ENCODE measurements around the gene MT1A. TPM values are rescaled to one million over a fixed set of nuclear protein-coding genes. Genes with fewer than 3 reads are reported as not detected.

The MT1A gene
- total and polyA plus RNA-seq, 8 donors = 0.78 to 24.1 (median 2.0) TPM; not detected in 4

GRCh38 chr16:56679078-56679730, 40.7 kb downstream of the MT1A start:
- DNase-seq (no peak), ATAC-seq (no peak)
- intact Hi-C loops (cut with DNase I) = no loop called here
- Histone ChIP-seq H3K27me3 (peaks cover 5 to 26% of the 10 kb centered on the region in 2 donors), H3K9me3 (no peaks in the 10 kb centered on the region), H3K4me3 (no peak overlapping the region), H3K27ac (no peak overlapping the region), H3K36me3 (no peaks in the 10 kb centered on the region), H3K4me1 (peaks cover 10 to 18% of the 10 kb centered on the region in 2 donors)
- TF ChIP-seq, protein P1, sequence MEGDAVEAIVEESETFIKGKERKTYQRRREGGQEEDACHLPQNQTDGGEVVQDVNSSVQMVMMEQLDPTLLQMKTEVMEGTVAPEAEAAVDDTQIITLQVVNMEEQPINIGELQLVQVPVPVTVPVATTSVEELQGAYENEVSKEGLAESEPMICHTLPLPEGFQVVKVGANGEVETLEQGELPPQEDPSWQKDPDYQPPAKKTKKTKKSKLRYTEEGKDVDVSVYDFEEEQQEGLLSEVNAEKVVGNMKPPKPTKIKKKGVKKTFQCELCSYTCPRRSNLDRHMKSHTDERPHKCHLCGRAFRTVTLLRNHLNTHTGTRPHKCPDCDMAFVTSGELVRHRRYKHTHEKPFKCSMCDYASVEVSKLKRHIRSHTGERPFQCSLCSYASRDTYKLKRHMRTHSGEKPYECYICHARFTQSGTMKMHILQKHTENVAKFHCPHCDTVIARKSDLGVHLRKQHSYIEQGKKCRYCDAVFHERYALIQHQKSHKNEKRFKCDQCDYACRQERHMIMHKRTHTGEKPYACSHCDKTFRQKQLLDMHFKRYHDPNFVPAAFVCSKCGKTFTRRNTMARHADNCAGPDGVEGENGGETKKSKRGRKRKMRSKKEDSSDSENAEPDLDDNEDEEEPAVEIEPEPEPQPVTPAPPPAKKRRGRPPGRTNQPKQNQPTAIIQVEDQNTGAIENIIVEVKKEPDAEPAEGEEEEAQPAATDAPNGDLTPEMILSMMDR (IDR thresholded peaks at IDR 0.05) = no peak

DNA sequence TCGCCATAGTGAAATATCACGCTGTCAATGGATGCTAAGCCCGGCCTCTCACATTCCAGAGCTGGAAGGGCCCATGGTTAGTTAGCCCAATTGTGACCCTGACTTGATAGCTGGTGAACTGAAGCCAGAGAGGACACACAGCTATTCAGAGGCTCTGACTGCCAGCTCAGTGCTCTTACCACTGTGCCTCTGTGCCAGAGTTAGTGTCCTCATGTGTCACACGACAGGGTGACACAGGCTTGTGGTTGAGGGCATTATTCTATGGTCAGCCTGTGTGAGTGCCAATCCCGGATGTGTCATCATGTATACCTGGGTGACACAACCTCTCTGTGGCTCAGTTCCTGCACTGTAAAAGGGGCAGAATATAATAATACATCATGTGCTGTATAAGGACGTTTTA, 41.4 kb downstream of the MT1A start:
- peaks cover 5 to 21% of the 10 kb centered on the region in 2 donors for H3K27me3 ChIP-seq
- intact Hi-C loops (cut with DNase I) = no loop called here
- no peak overlapping the region for H3K27ac ChIP-seq
- ATAC-seq (no peak), DNase-seq (no peak)
- TF ChIP-seq, protein P1 (IDR thresholded peaks at IDR 0.05) = no peak
- H3K9me3 ChIP-seq = no peaks in the 10 kb centered on the region
- no peak overlapping the region for H3K4me3 ChIP-seq
- peaks cover 10 to 18% of the 10 kb centered on the region in 2 donors for H3K4me1 ChIP-seq
- H3K36me3 ChIP-seq = no peaks in the 10 kb centered on the region

GRCh38 chr16:56681939-56682702, 43.7 kb downstream of the MT1A start, which contains the start of gene MT1X:
Gene MT1X, plus strand, starts transcription at chr16:56682470. Its CDS starts 71 bp downstream, at chr16:56682541.
- H3K36me3 ChIP-seq = no peaks in the 10 kb centered on the region
- ATAC-seq = peak; percentile 100
- H3K4me1 ChIP-seq = peaks cover 10 to 18% of the 10 kb centered on the region in 2 donors
- H3K4me3 ChIP-seq = peak within 1 kb of the TSS; percentile 55
- no peaks in the 10 kb centered on the region for H3K27me3 ChIP-seq
- peaks cover 0 to 7% of the 10 kb centered on the region in 2 donors for H3K9me3 ChIP-seq
- intact Hi-C loops (cut with DNase I) = no loop called here
- TF ChIP-seq, protein P1 (IDR thresholded peaks at IDR 0.05) = no peak
- peak within 1 kb of the TSS; percentile 58 to 80 for H3K27ac ChIP-seq
- peak; percentile 72 to 97 (median 90) for DNase-seq

DNA sequence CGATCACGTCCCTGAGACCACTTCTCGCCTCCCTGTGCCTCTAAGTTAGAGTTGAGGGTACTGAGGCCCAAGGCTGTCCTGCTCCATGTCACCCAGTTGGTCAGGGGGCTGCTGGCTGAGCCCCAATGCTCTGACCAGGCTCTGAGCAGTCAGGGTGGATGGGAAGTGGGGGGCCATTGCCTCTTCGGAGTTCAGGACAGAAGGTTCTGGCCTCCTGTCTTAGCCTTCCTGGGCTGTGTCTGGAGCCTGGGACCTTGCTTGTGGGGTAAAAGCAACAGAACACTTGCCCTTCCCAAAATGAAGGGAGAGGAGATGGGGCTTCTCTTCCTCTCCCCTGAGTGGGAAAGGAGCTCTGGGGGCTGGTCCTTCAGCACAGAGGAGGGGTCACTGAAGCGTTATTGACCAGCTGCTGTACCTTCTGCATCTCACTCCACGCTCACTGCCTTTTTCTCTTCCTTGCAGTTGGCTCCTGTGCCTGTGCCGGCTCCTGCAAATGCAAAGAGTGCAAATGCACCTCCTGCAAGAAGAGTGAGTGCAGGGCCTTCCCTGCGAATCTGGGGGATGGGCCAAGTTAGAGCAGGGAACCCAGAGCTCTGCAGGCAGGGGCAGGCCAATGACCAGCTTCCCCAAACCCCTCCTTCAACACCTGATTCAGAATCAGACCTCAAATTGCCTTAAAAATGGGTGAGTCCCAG, 44.4 kb downstream of the MT1A start:
- no peaks in the 10 kb centered on the region for H3K27me3 ChIP-seq
- DNase-seq (no peak), ATAC-seq (peak; percentile 2)
- H3K4me1 ChIP-seq = peaks cover 10 to 18% of the 10 kb centered on the region in 2 donors
- H3K9me3 ChIP-seq = peaks cover 0 to 8% of the 10 kb centered on the region in 2 donors
- H3K4me3 ChIP-seq = peak overlapping the region; percentile 55
- TF ChIP-seq, protein P1 (IDR thresholded peaks at IDR 0.05) = no peak
- H3K27ac ChIP-seq = peak overlapping the region in 1 of 2 donors; percentile 80
- intact Hi-C loops (cut with DNase I) = no loop called here
- H3K36me3 ChIP-seq = no peaks in the 10 kb centered on the region
